Left ventricle myocardium inferior (tissue), 1 donor: ENCODE data around the gene RGMA. TPM values are rescaled to one million over a fixed set of nuclear protein-coding genes. Genes with fewer than 3 reads are reported as not detected.

ENCODE experiments used
- DNase-seq: peaks from one replicate; pipeline ENCODE4 v3.0.0-alpha.2; 2020
- H3K27ac ChIP-seq: fragments of 200-600 bp; replicated peaks from 2 replicates; pipeline ENCODE4 v1.8.0; 2021
- H3K27me3 ChIP-seq: fragments of 200-600 bp; 2 replicates; pipeline ENCODE4 v1.8.0; 2021; ENCODE audit warnings: low read depth
- H3K36me3 ChIP-seq: fragments of 200-600 bp; 2 replicates; pipeline ENCODE4 v1.8.0; 2021
- H3K4me1 ChIP-seq: fragments of 200-600 bp; 2 replicates; pipeline ENCODE4 v1.8.0; 2021
- H3K4me3 ChIP-seq: fragments of 200-600 bp; 2 replicates; pipeline ENCODE4 v1.8.0; 2021; ENCODE audit warnings: mild to moderate bottlenecking, moderate library complexity
- H3K9me3 ChIP-seq: fragments of 200-600 bp; replicated peaks from 2 replicates; pipeline ENCODE4 v1.8.0; 2021
- intact Hi-C: fragments of 100-400 bp; cut with micrococcal nuclease; formaldehyde crosslinking; loops from one replicate; pipeline ENCODE4 v1.11.0; 2022
- long read RNA-seq: library from polyadenylated mRNA; unstranded; transcript quantifications from one replicate; pipeline ENCODE4 v2.0.0, GENCODE V29; 2021
- total RNA-seq: library from RNA; stranded (reverse); fragmentation: NEBNext Ultra II Directional; extraction: Animal tissue kit (Norgen Biotek cat#: 25700); gene quantifications from one replicate; pipeline ENCODE4 v1.2.1, GENCODE V29; 2021
- TF ChIP-seq, protein P1 (sequence below): fragments of 200-600 bp; IDR thresholded peaks from 2 replicates; pipeline ENCODE4 v1.8.0; 2021; ENCODE audit warnings: antibody characterized with exemption, mild to moderate bottlenecking, borderline replicate concordance
- donor health status: DM: no; HTN: yes; CAD: no; lungs with severe emphysema.

RGMA gene
- 16.9 TPM for total RNA-seq
- long read RNA-seq, full-length matches to known transcripts = 15 of 35 reads
- long read RNA-seq, partial matches to known transcripts = 18 of 35 reads
- long read RNA-seq, other reads (novel, unspliced or antisense) = 2 of 35 reads

- Histone ChIP-seq H3K36me3 (no peaks in the 10 kb centered on the region), H3K4me3 (peak within 1 kb of the TSS; percentile 83), H3K4me1 (peaks cover 26% of the 10 kb centered on the region), H3K27me3 (peaks cover 51% of the 10 kb centered on the region), H3K27ac (peak within 1 kb of the TSS; percentile 91), H3K9me3 (no peaks in the 10 kb centered on the region)
- intact Hi-C loops = no loop called here
- TF ChIP-seq, protein P1, sequence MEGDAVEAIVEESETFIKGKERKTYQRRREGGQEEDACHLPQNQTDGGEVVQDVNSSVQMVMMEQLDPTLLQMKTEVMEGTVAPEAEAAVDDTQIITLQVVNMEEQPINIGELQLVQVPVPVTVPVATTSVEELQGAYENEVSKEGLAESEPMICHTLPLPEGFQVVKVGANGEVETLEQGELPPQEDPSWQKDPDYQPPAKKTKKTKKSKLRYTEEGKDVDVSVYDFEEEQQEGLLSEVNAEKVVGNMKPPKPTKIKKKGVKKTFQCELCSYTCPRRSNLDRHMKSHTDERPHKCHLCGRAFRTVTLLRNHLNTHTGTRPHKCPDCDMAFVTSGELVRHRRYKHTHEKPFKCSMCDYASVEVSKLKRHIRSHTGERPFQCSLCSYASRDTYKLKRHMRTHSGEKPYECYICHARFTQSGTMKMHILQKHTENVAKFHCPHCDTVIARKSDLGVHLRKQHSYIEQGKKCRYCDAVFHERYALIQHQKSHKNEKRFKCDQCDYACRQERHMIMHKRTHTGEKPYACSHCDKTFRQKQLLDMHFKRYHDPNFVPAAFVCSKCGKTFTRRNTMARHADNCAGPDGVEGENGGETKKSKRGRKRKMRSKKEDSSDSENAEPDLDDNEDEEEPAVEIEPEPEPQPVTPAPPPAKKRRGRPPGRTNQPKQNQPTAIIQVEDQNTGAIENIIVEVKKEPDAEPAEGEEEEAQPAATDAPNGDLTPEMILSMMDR = no peak
- peak; percentile 66 for DNase-seq
Observed at GRCh38 chr15:93088981-93089726, at the start of gene RGMA. Gene RGMA, minus strand, starts transcription at chr15:93089211. Its CDS starts 279 bp downstream, at chr15:93088932.

DNA sequence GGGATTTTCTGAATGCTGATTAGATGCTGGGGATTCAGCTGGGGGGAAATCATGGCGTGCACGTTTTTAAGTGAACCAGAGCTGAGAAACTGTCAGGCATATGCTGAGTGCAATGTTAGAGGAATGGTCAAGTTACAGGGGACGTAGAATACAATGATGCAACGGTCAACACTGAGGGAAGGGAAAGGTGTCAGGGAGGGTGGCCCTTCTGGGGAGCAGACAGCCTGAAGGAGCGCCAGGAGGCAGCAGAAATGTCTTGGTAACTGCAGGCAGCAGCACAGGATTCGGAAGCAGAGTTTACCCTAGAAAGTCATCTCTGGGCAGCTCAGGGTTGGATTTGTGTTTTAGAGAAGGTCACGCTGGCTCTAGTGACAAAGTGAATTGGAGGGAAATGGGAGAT lies 47.6 kb upstream of the RGMA start:
- Histone ChIP-seq H3K36me3 (no peaks in the 10 kb centered on the region), H3K27ac (no peak overlapping the region), H3K4me1 (no peaks in the 10 kb centered on the region), H3K9me3 (no peaks in the 10 kb centered on the region), H3K4me3 (no peak overlapping the region), H3K27me3 (no peaks in the 10 kb centered on the region)
- no peak for DNase-seq
- TF ChIP-seq, protein P1 = no peak
- intact Hi-C loops = no loop called here

- TF ChIP-seq, protein P1 = no peak
- DNase-seq = no peak
- H3K36me3 ChIP-seq = no peaks in the 10 kb centered on the region
- H3K27ac ChIP-seq = no peak overlapping the region
- intact Hi-C loops = no loop called here
- H3K27me3 ChIP-seq = no peaks in the 10 kb centered on the region
- no peaks in the 10 kb centered on the region for H3K4me1 ChIP-seq
- no peaks in the 10 kb centered on the region for H3K9me3 ChIP-seq
- no peak overlapping the region for H3K4me3 ChIP-seq
Observed at GRCh38 chr15:93135997-93136397, 47.0 kb upstream of the RGMA start.

GRCh38 chr15:93135459-93135858 lies 46.4 kb upstream of the RGMA start:
- Histone ChIP-seq H3K36me3 (no peaks in the 10 kb centered on the region), H3K27me3 (no peaks in the 10 kb centered on the region), H3K9me3 (no peaks in the 10 kb centered on the region), H3K27ac (no peak overlapping the region), H3K4me1 (no peaks in the 10 kb centered on the region), H3K4me3 (no peak overlapping the region)
- intact Hi-C loops = no loop called here
- no peak for DNase-seq
- TF ChIP-seq, protein P1 = no peak

- Histone ChIP-seq H3K9me3 (no peaks in the 10 kb centered on the region), H3K4me1 (no peaks in the 10 kb centered on the region), H3K27me3 (no peaks in the 10 kb centered on the region), H3K36me3 (no peaks in the 10 kb centered on the region), H3K27ac (no peak overlapping the region), H3K4me3 (no peak overlapping the region)
- DNase-seq = no peak
- TF ChIP-seq, protein P1 = no peak
- intact Hi-C loops = no loop called here
Observed at GRCh38 chr15:93131485-93132095, 42.6 kb upstream of the RGMA start.
